Stimulated activated CD4-positive, alpha-beta T cell treated with anti-CD3 and anti-CD28 coated beads, Interleukin-2, amount 100 ng/mL, for 4 hours (primary cell): ENCODE measurements around the gene TIPARP.

Experiments used
- DNase-seq: peaks from one replicate; pipeline ENCODE4 v3.0.0-alpha.2; 2020; ENCODE audit warnings: low read depth

TIPARP gene

GRCh38 chr3:156676768-156677479 lies 2.5 kb downstream of the TIPARP start:
- DNase-seq, result peak; percentile 22

- no peak for DNase-seq
These were observed 3.1 kb downstream of the TIPARP start for GRCh38 chr3:156677536-156677935.

GRCh38 chr3:156678197-156678596 lies 3.8 kb downstream of the TIPARP start:
- no peak for DNase-seq

GRCh38 chr3:156680243-156680914 lies 6.0 kb downstream of the TIPARP start:
- DNase-seq, result no peak

GRCh38 chr3:156681002-156681401 lies 6.6 kb downstream of the TIPARP start:
- DNase-seq, result no peak

GRCh38 chr3:156682501-156682900 lies 8.1 kb downstream of the TIPARP start:
- DNase-seq, result no peak

- DNase-seq, result no peak
These were observed 8.6 kb downstream of the TIPARP start for GRCh38 chr3:156682963-156683362.

- no peak for DNase-seq
These were observed 10.8 kb downstream of the TIPARP start for GRCh38 chr3:156685198-156685597.

- DNase-seq, result no peak
These were observed 11.4 kb downstream of the TIPARP start for GRCh38 chr3:156685752-156686151.

- no peak for DNase-seq
These were observed 12.6 kb downstream of the TIPARP start for GRCh38 chr3:156687023-156687422.

GRCh38 chr3:156688632-156689452 lies 14.5 kb downstream of the TIPARP start:
- DNase-seq, result no peak

GRCh38 chr3:156689608-156690007 lies 15.2 kb downstream of the TIPARP start:
- DNase-seq, result no peak

GRCh38 chr3:156691920-156692319 lies 17.5 kb downstream of the TIPARP start:
- DNase-seq, result no peak

- DNase-seq, result no peak
These were observed 18.8 kb downstream of the TIPARP start for GRCh38 chr3:156693166-156693565.

- DNase-seq, result no peak
These were observed 20.1 kb downstream of the TIPARP start for GRCh38 chr3:156694536-156694935.

GRCh38 chr3:156702367-156702766 lies 28.0 kb downstream of the TIPARP start:
- no peak for DNase-seq

GRCh38 chr3:156704370-156705036 lies 30.1 kb downstream of the TIPARP start:
- DNase-seq, result no peak

GRCh38 chr3:156705761-156706616 lies 31.6 kb downstream of the TIPARP start:
- DNase-seq, result no peak

- DNase-seq, result no peak
These were observed 33.2 kb downstream of the TIPARP start for GRCh38 chr3:156707588-156707987.

GRCh38 chr3:156710429-156710828 lies 36.0 kb downstream of the TIPARP start:
- no peak for DNase-seq

- DNase-seq, result no peak
These were observed 36.7 kb downstream of the TIPARP start for GRCh38 chr3:156711113-156711512.
